ENCODE results near the gene RPS15A.
"Not testable (repeated sequence)": the region's sequence is repeated elsewhere in the genome, so short reads cannot be mapped to it uniquely, and the experiment has no call there.

DNA sequence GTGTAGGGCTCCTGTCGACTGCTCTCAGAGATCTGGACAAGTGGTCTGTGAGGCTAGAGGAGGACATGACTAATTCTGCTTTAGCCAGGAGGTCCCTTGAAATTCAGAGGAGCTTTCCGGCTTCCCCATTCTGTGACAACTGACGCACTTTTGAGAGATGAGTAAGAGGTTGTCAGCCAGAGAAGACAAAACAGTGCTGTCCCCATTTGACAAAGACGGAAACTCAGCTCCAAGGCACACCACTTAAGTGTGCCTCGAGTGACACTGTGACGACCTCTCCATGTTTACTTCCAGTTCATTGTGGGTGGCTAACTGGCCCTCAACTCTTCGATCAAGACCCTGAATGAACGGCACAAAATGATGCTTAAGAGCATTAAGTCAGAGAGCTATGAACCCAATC lies 47.3 kb downstream of the RPS15A start:
- TF ChIP-seq, protein P1, sequence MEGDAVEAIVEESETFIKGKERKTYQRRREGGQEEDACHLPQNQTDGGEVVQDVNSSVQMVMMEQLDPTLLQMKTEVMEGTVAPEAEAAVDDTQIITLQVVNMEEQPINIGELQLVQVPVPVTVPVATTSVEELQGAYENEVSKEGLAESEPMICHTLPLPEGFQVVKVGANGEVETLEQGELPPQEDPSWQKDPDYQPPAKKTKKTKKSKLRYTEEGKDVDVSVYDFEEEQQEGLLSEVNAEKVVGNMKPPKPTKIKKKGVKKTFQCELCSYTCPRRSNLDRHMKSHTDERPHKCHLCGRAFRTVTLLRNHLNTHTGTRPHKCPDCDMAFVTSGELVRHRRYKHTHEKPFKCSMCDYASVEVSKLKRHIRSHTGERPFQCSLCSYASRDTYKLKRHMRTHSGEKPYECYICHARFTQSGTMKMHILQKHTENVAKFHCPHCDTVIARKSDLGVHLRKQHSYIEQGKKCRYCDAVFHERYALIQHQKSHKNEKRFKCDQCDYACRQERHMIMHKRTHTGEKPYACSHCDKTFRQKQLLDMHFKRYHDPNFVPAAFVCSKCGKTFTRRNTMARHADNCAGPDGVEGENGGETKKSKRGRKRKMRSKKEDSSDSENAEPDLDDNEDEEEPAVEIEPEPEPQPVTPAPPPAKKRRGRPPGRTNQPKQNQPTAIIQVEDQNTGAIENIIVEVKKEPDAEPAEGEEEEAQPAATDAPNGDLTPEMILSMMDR (IDR thresholded peaks at IDR 0.05; ENCODE audit: poor library complexity, severe bottlenecking), result not testable (repeated sequence)
- not testable (repeated sequence) for TF ChIP-seq POLR2AphosphoS5 (IDR thresholded peaks at IDR 0.05); EZH2 (IDR thresholded peaks at IDR 0.05; ENCODE audit: borderline replicate concordance, insufficient read depth, low read length, poor library complexity, severe bottlenecking); EP300 (conservative IDR thresholded peaks at IDR 0.05; ENCODE audit: poor library complexity, severe bottlenecking)
- TF ChIP-seq, protein P2, sequence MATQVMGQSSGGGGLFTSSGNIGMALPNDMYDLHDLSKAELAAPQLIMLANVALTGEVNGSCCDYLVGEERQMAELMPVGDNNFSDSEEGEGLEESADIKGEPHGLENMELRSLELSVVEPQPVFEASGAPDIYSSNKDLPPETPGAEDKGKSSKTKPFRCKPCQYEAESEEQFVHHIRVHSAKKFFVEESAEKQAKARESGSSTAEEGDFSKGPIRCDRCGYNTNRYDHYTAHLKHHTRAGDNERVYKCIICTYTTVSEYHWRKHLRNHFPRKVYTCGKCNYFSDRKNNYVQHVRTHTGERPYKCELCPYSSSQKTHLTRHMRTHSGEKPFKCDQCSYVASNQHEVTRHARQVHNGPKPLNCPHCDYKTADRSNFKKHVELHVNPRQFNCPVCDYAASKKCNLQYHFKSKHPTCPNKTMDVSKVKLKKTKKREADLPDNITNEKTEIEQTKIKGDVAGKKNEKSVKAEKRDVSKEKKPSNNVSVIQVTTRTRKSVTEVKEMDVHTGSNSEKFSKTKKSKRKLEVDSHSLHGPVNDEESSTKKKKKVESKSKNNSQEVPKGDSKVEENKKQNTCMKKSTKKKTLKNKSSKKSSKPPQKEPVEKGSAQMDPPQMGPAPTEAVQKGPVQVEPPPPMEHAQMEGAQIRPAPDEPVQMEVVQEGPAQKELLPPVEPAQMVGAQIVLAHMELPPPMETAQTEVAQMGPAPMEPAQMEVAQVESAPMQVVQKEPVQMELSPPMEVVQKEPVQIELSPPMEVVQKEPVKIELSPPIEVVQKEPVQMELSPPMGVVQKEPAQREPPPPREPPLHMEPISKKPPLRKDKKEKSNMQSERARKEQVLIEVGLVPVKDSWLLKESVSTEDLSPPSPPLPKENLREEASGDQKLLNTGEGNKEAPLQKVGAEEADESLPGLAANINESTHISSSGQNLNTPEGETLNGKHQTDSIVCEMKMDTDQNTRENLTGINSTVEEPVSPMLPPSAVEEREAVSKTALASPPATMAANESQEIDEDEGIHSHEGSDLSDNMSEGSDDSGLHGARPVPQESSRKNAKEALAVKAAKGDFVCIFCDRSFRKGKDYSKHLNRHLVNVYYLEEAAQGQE (IDR thresholded peaks at IDR 0.05; ENCODE audit: borderline replicate concordance), result not testable (repeated sequence)
